Measurements from ENCODE around the gene ARHGAP15.

Gene ARHGAP15

DNA sequence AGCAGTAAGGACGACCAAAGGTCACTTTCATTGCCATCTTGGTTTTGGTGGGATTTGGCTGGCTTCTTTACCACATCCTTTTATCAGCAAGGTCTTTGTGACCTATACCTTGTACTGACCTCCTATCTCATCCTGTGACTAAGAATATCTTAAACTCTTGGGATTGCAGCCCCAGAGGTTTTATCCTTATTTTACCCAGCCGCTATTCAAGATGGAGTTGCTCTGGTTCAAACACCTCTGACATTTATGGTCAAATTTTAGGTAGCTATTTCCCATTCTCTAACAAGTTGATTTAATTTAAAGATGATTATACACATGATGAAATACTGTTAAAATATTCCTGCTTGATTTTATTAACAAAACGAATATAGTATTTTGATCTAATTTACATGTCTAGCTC is 326.1 kb downstream of the ARHGAP15 start:
- Mint-ChIP-seq H3K27ac (no peak overlapping the region), H3K4me1 (peaks cover 45% of the 10 kb centered on the region), H3K36me3 (peaks cover 20% of the 10 kb centered on the region), H3K9me3 (no peaks in the 10 kb centered on the region), H3K4me3 (no peak overlapping the region), H3K27me3 (no peaks in the 10 kb centered on the region)

DNA sequence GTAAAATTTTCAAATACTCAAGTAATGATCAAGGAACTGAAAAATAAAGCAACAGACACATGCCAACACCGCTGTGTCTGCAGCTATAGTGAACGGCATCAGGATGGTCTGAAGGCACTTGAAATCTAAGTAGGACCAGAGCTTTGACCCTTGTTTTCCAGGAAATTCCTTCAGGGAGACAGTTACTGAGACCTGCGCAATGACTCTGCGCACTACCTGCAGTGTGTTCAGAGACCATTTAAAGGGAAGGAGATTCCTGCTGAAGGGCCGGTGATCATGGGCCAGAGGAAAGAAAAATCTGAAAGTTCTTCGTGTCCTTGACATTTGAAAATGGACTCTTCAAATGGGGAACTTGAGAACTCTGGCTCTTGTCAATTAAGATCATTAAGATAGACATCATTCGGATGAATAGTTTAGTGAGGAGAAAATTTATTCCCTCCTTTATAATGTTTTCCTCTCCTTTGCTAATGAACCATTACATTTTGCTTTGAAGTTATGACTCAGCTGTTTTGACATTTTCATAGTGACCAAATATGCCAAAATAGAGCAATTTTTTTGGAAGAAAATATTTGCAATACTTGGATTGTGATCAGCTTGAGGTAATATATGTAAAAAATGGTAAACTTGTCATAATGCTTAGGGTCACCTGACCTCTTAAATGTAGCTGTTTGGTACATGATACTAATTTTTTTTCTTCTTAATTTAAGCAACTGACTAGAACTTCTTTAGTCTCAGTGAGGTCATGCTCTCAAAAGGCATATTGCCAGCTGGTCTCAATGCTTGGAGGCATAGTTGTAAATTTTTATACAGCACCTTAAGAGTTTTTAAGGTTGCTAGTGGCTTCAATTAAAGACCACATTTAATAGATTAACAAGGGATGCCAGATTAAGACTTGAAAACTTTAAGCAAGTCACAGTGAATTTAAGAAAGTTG is 329.3 kb downstream of the ARHGAP15 start:
- Mint-ChIP-seq H3K27me3 (no peaks in the 10 kb centered on the region), H3K4me3 (no peak overlapping the region), H3K27ac (no peak overlapping the region), H3K4me1 (peaks cover 24% of the 10 kb centered on the region), H3K36me3 (peaks cover 16% of the 10 kb centered on the region), H3K9me3 (no peaks in the 10 kb centered on the region)

DNA sequence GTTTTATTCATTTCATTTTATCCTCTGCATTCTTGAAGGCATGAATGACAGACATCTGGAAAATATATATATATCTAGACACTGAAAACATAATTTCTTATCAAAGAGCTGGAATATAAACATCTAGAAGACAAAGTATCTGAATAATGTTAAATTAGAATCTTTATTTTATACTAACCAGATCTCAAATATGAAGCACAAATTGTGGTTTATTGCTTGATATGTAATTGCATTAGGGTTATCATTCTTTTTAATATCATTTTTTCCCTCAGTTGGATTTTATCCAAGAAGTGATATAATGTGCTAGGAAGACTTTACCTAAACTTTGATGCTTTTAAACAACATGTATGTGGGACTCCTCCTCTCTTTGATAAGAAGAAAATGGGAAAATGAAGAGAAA is 331.2 kb downstream of the ARHGAP15 start:
- Mint-ChIP-seq H3K4me3 (no peak overlapping the region), H3K27ac (no peak overlapping the region), H3K27me3 (no peaks in the 10 kb centered on the region)

DNA sequence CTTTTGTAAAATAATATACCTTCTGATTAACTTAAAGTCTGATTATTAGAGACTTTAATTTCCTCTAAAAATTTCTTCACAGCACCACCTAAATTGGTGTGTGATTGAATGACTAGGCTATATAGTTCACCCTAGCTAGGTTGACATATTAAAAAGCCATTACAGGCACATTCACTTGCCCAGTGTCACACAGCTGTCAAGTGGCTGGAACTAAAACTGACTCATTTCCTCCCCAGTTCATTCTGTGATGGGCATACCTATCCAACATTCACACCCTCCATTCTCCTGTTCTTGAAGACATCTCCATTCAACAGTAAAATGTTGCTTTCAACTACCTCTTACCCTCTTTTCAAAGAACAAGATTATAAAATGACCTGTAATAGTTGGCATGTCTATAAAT is 334.5 kb downstream of the ARHGAP15 start:
- no peak overlapping the region for H3K4me3 Mint-ChIP-seq
- H3K27ac Mint-ChIP-seq, result peak overlapping the region; percentile 63
- H3K27me3 Mint-ChIP-seq, result no peaks in the 10 kb centered on the region
- H3K4me1 Mint-ChIP-seq, result peaks cover 41% of the 10 kb centered on the region
- peaks cover 12% of the 10 kb centered on the region for H3K36me3 Mint-ChIP-seq
- no peaks in the 10 kb centered on the region for H3K9me3 Mint-ChIP-seq

More for the DNA sequence above, 331.2 kb downstream of the ARHGAP15 start:
- peaks cover 24% of the 10 kb centered on the region for H3K4me1 Mint-ChIP-seq
- H3K36me3 Mint-ChIP-seq, result peaks cover 13% of the 10 kb centered on the region
- H3K9me3 Mint-ChIP-seq, result no peaks in the 10 kb centered on the region

DNA sequence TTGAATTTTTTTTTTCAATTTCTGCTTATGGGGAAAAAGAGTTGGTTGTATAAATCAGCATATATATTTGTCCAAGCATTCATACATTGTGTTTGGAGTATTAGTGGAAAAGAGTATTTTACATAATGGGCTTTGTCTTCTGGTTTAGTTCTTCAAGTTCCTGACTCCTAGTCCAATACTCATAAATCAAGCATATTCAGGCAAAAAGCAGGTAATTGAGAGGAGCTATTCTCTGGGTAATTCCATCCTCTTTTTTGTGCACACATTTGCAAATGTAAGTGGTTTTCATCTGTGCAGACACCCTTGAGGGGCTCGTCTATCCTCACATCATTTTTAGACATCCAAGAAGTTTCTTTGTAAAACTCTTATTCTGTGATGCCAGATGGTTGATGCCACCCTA is 337.2 kb downstream of the ARHGAP15 start:
- Mint-ChIP-seq H3K36me3 (peaks cover 11% of the 10 kb centered on the region), H3K27ac (no peak overlapping the region), H3K27me3 (no peaks in the 10 kb centered on the region), H3K9me3 (no peaks in the 10 kb centered on the region), H3K4me1 (peaks cover 40% of the 10 kb centered on the region), H3K4me3 (no peak overlapping the region)

DNA sequence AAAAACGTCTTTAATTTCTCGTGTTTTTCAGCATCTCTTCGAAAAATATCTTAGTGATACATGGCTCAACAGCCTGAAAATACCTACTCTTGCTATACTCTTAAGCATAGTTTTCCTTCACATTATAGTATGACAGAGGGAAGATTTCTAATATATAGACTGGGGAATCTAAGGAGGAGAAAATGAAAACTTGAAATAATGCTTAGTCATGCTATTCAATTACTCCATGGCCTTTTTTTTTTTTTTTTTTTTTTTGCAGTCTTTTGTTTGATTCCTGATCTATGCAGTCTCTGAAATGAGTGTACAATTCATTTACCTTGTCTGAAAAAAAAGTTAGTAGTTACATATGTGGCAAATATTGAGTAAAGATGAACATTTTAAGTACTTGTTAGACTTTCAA is 337.8 kb downstream of the ARHGAP15 start:
- H3K27me3 Mint-ChIP-seq, result no peaks in the 10 kb centered on the region
- no peaks in the 10 kb centered on the region for H3K9me3 Mint-ChIP-seq
- no peak overlapping the region for H3K4me3 Mint-ChIP-seq
- H3K4me1 Mint-ChIP-seq, result peaks cover 40% of the 10 kb centered on the region
- peaks cover 16% of the 10 kb centered on the region for H3K36me3 Mint-ChIP-seq
- H3K27ac Mint-ChIP-seq, result no peak overlapping the region

DNA sequence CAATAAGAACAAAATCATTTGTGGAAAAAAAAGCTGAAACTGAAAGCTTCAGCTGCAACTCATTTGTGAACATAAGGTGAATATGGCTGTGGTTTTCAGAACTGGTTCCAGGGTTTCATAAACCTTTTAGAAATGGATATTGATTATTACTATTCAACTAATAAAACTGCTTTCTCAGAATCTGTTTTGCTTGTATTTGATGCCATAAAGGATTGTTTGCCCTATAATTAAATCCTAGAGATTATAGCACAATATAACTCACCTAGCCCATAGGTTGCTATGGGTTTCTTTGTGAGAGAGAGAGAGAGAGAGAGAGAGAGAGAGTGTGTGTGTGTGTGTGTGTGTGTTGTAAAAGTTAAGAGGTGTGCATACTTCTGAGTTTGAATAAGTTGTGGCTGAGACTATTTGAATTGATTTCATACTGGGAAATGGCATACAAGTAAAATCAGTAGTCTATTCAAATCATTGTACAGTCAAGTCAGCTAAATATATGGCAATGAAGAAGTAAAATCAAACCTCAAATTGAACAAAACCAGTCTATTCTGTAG is 339.2 kb downstream of the ARHGAP15 start:
- H3K36me3 Mint-ChIP-seq, result peaks cover 19% of the 10 kb centered on the region
- H3K27ac Mint-ChIP-seq, result peak overlapping the region; percentile 95
- H3K9me3 Mint-ChIP-seq, result no peaks in the 10 kb centered on the region
- H3K27me3 Mint-ChIP-seq, result no peaks in the 10 kb centered on the region
- peaks cover 43% of the 10 kb centered on the region for H3K4me1 Mint-ChIP-seq
- H3K4me3 Mint-ChIP-seq, result no peak overlapping the region

DNA sequence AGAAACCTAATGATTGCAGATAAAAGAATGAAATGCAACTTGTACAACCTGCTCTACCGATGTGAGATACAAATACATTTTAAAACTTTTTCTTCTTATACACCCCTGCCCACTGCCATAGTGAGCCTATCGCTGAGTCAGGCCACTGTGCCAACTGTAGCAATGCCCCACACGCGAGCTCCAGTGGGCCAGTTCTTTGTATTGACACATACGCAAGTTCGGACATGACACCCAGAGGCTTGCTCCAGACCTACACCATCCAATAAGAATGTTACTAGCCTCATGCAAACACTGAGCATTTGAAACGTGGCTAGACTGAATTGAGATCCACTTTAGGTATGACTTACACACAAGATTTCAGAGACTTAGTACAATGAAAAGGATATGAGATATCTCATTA is 340.1 kb downstream of the ARHGAP15 start:
- Mint-ChIP-seq H3K4me3 (no peak overlapping the region), H3K4me1 (peaks cover 47% of the 10 kb centered on the region), H3K27ac (peak overlapping the region; percentile 95), H3K9me3 (no peaks in the 10 kb centered on the region), H3K27me3 (no peaks in the 10 kb centered on the region), H3K36me3 (peaks cover 19% of the 10 kb centered on the region)

DNA sequence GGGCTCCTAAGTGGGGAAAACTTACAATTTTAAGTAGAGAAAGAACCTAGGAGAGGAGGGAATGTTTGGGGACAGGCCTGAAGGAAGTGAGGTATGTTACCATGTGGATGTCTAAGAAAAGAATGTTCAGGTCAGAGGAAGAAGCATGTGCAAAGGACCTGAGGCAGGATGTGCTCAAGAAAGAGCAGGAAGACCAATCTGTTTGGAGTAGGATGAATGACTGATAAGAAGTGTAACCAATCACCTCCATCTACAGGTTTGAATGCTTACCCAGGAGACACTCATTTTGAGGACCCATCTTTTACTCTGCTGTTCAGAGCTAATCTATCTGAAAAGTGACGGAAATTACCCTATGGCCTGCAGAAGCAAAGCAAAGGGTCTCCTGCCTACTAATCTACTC is 342.3 kb downstream of the ARHGAP15 start:
- Mint-ChIP-seq H3K27ac (no peak overlapping the region), H3K9me3 (no peaks in the 10 kb centered on the region), H3K4me1 (peaks cover 53% of the 10 kb centered on the region), H3K4me3 (no peak overlapping the region), H3K36me3 (peaks cover 14% of the 10 kb centered on the region), H3K27me3 (no peaks in the 10 kb centered on the region)

DNA sequence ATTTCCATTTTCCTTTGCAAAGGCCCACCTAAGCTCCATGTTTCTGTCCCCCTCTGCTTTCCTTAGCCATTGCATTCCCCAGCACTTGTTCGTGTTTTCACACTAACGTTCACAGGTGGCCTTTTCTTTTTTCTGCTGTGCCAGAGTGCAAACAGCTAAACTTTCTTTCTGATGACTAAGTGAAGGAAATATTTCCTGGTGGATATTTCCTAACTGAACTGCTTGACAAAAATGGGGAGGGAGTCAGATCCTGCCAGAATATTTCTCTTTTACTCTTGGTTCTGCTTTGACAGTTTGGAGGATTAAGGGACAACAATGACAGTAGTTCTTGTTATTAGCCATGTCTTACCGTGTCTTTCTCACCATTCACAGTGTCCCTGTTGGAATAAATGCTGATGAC is 344.0 kb downstream of the ARHGAP15 start:
- Mint-ChIP-seq H3K4me3 (no peak overlapping the region), H3K27ac (no peak overlapping the region), H3K27me3 (no peaks in the 10 kb centered on the region), H3K36me3 (peaks cover 14% of the 10 kb centered on the region), H3K4me1 (peaks cover 51% of the 10 kb centered on the region), H3K9me3 (no peaks in the 10 kb centered on the region)

DNA sequence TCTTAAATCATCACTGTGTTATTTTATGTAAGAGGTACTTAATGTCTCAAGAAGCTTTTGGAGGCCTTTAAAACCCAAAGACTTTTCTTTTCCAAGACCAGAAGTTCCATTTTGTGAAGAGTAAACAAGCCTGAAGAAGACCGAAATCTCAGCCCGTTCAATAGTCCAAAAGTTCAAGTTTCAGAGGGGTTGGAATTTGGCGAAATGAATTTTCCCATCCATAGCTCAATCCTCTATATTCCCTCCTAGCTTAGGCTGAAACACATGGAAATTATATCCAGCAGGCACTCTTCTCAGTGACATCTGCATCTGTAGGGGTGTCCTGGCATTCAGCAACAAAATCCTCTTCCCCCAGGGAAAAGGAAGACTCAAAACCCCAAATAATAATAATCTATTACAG is 344.6 kb downstream of the ARHGAP15 start:
- Mint-ChIP-seq H3K9me3 (no peaks in the 10 kb centered on the region), H3K27me3 (no peaks in the 10 kb centered on the region), H3K4me1 (peaks cover 47% of the 10 kb centered on the region), H3K36me3 (peaks cover 14% of the 10 kb centered on the region), H3K27ac (no peak overlapping the region), H3K4me3 (no peak overlapping the region)

DNA sequence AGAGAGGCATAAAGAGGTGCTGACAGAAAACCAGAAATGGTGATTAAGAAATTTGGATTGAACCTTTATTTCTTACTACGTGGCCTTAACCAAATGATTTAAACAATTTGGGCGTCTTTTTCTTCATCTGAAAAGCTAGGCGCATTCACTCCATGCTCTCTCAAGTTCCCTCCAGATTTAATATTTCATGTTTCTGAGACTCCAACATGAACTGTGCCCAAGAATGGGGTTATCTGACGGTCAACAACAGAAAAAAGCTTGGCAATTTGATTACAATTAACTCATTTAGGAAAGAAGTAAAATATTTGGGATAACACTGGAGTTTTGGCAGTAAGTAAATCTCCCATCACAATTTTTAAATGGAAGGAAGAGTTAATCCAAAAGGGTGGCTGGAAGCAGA is 345.4 kb downstream of the ARHGAP15 start:
- Mint-ChIP-seq H3K27ac (no peak overlapping the region), H3K27me3 (no peaks in the 10 kb centered on the region), H3K4me1 (peaks cover 47% of the 10 kb centered on the region), H3K36me3 (peaks cover 14% of the 10 kb centered on the region), H3K4me3 (no peak overlapping the region), H3K9me3 (no peaks in the 10 kb centered on the region)

DNA sequence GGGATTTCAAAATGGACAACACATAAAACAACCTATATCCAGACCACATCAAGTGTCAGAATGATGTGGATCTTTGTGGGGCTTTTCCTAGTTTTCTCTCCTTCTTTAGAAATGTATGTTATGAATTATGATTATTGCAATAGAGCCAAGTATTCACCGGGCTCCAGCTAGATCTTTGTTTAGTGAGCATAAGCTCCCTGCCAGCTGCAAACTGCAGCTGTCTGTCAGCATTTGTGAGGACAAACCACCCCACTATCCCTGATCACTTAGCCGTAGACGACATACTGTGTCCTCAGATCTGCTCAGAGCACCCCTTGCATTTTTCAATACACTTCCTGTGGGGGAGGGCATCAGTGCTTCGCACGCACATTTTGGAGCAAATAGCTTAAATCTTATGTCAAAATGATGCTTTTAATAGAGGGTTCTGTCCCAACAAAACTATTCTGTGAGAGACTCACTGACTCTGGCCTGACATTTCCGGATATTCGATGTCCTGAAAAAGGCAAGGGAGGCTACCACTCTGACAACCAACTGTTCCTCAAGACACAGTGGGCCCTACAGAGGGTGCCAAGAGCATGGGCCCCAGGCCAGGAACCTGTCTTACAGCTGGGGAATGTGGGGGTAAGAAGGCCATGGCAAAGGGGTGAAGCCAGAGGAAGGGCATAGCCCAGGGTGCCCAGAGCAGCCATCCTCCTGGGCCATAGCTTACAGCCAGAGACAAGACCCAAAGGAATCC is 346.0 kb downstream of the ARHGAP15 start:
- no peaks in the 10 kb centered on the region for H3K27me3 Mint-ChIP-seq
- H3K9me3 Mint-ChIP-seq, result no peaks in the 10 kb centered on the region
- no peak overlapping the region for H3K4me3 Mint-ChIP-seq
- peaks cover 47% of the 10 kb centered on the region for H3K4me1 Mint-ChIP-seq
- peaks cover 14% of the 10 kb centered on the region for H3K36me3 Mint-ChIP-seq
- H3K27ac Mint-ChIP-seq, result no peak overlapping the region

DNA sequence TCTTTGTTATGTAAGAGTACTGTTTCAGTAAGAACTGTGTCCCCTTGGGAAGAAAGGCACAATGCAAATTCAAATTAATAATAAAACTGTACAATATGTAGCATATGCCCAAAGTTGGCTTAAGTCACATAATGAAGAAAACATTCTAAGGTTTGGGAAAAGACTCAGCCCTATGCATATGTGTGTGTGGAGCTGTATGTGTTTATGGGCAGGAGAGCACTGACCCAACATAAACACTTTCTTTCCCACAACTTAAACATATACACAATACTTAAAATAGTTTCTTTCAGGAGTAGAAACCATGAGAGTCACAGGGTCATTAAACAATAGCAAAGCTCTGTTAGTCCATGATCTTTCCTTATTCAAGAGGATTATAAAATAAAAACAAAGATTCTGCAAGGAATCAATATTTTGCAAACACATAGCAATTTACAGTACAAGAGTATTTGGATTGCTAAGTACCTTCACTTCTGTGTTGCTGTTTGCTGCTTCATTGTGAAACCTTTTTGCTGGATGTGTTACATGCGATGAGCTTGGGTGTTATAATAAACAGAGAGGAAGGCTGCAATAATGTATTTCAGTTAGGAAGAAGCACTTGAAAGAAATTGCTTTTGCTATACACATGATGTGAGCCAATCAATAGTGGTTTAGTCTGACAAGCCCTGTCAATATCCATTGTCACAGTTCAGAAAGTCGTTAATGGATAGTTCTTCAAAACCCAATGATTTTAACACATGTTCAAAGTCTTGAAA is 347.3 kb downstream of the ARHGAP15 start:
- Mint-ChIP-seq H3K9me3 (no peaks in the 10 kb centered on the region), H3K36me3 (peaks cover 10% of the 10 kb centered on the region), H3K27me3 (no peaks in the 10 kb centered on the region), H3K27ac (no peak overlapping the region), H3K4me1 (peaks cover 54% of the 10 kb centered on the region), H3K4me3 (no peak overlapping the region)

DNA sequence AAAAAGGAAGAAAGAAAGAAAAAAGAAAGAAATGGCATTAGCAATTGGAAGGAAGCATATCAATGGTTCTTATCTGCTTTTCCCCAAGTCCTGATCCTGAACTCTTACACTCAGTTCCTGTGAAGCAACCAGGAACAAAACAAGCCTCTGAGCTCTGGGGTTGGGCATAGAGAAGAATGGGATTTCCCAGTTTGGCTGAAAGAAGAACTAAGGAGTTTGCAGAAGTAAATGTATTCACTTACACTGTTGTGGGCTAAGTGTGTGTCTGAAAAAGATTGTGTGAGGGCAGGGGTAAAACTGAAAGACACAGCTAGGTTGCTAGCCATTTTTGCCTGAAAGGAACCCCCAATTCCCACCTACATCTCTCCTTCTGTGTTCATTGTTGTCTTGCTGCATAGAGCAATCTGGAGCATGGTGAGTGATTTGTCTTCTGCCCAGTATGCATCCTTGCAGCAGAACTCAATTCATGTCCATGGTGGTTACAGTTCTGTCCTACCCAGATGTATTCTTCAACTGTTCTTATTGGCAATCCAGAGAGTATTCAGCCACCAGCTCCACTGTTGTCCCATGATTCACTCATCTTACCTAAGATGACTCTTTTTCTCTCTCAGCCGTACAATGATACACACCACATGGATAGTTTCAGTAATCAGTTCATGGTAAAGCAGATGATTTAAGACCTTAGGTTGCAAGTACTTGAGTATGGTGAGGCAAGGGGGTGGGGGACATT is 348.7 kb downstream of the ARHGAP15 start:
- H3K4me1 Mint-ChIP-seq, result peaks cover 52% of the 10 kb centered on the region
- no peak overlapping the region for H3K27ac Mint-ChIP-seq
- peaks cover 7% of the 10 kb centered on the region for H3K36me3 Mint-ChIP-seq
- no peaks in the 10 kb centered on the region for H3K27me3 Mint-ChIP-seq
- no peak overlapping the region for H3K4me3 Mint-ChIP-seq
- H3K9me3 Mint-ChIP-seq, result no peaks in the 10 kb centered on the region

All from activated naive CD4-positive, alpha-beta T cell treated with anti-CD3 and anti-CD28 coated beads, Interleukin-2, amount 50 U/mL, for 24 hours (primary cell).